DOHH2 (cell line): ENCODE measurements around the gene LTB4R2.

Experiments
- EZH2phosphoT487 ChIP-seq: fragments of 200-600 bp; sonication (generic); IDR thresholded peaks from 2 replicates; pipeline ENCODE4 v1.6.1; 2017; ENCODE audit warnings: borderline replicate concordance, mild to moderate bottlenecking, antibody characterized with exemption, low read length, moderate library complexity, mixed read lengths
- TF ChIP-seq, protein P1 (sequence below): fragments of 200-600 bp; sonication (generic); IDR thresholded peaks from one replicate; pipeline ENCODE4 v1.5.1; 2014; ENCODE audit warnings: antibody characterized with exemption, mild to moderate bottlenecking, low read depth, low read length; ENCODE audit not compliant: poor library complexity, severe bottlenecking

DNA sequence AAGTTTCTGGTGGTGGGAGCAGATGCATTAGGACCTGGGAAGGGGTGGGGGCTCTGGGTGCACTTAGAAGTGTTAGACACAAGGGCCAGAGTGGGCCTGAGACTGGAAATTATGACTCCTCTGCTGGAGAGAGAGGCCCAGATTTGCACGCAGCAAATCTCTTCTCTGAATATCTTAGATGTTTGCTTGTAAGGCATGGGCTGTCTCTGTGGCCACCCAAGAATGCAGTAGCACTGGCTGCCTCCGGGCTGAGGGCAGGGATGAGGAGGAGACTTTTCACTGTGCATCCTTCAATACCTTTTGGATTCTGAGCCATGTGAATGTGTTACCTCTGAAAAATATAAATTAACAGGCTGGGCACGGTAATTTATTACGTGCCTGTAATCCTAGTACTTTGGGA, 24.6 kb upstream of the LTB4R2 start:
- TF ChIP-seq, protein P1, sequence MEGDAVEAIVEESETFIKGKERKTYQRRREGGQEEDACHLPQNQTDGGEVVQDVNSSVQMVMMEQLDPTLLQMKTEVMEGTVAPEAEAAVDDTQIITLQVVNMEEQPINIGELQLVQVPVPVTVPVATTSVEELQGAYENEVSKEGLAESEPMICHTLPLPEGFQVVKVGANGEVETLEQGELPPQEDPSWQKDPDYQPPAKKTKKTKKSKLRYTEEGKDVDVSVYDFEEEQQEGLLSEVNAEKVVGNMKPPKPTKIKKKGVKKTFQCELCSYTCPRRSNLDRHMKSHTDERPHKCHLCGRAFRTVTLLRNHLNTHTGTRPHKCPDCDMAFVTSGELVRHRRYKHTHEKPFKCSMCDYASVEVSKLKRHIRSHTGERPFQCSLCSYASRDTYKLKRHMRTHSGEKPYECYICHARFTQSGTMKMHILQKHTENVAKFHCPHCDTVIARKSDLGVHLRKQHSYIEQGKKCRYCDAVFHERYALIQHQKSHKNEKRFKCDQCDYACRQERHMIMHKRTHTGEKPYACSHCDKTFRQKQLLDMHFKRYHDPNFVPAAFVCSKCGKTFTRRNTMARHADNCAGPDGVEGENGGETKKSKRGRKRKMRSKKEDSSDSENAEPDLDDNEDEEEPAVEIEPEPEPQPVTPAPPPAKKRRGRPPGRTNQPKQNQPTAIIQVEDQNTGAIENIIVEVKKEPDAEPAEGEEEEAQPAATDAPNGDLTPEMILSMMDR, result no peak
- no peak for TF ChIP-seq EZH2phosphoT487
